HUES64 (cell line): ENCODE data around the gene SUCLG2.

Experiments
- H3K27ac ChIP-seq: 2 replicates; pipeline ENCODE4 v1.7.0; 2013; ENCODE audit warnings: low read depth, low read length, inconsistent platforms
- H3K27me3 ChIP-seq: 2 replicates; pipeline ENCODE4 v1.6.1; 2013; ENCODE audit warnings: mild to moderate bottlenecking, low read length; ENCODE audit not compliant: insufficient read depth
- H3K36me3 ChIP-seq: 2 replicates; pipeline ENCODE4 v1.6.1; 2013; ENCODE audit warnings: mild to moderate bottlenecking, low read length; ENCODE audit not compliant: insufficient read depth
- H3K4me1 ChIP-seq: 2 replicates; pipeline ENCODE4 v1.6.1; 2013; ENCODE audit warnings: mild to moderate bottlenecking, low read length, moderate library complexity; ENCODE audit not compliant: insufficient read depth
- H3K4me3 ChIP-seq: 2 replicates; pipeline ENCODE4 v1.5.1; 2013; ENCODE audit warnings: mild to moderate bottlenecking, low read length, moderate library complexity
- H3K9ac ChIP-seq: 2 replicates; pipeline ENCODE4 v1.6.1; 2013; ENCODE audit warnings: mild to moderate bottlenecking, low read depth, low read length
- H3K9me3 ChIP-seq: 2 replicates; pipeline ENCODE4 v1.6.1; 2013; ENCODE audit warnings: low read depth, low read length; ENCODE audit not compliant: insufficient read depth
- WGBS: fragments of 150-250, 120-280 bp; methylation state at CpG from one replicate; pipeline ENCODE4 v1.1.7; 2013; ENCODE audit warnings: missing lambda C conversion rate; 5-methylcytosine and 5-hydroxymethylcytosine counted together

Gene SUCLG2

DNA sequence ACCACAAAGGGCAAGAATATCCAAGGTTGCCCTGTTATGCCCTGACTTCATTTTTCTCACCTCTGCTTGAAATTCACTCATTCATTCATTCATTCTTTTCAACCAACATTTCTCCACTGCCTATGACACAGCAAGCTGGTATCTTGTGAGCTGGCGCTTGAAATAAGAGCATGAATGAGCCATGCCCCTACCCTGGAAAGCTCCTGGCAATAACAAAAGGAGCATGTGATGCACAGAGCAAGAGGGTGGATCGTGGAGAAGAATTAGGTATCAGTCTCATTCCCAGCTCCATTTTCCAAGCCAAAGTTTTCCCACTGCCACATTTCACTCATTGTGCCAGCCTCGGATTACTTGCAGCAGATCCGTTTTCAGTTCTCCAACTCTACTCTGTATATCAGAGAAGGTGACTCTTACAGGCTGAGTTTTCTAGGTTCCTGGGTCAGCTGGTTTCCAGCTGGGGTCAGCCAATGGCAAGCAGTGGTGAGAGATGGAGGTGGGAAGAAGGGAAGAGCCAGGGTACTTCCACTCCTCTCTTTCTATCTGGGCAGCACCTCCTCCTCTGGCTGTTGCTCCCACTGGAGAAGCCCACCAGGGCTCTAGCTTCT is 144.8 kb downstream of the SUCLG2 start:
- Histone ChIP-seq H3K27ac (no peak overlapping the region), H3K36me3 (peaks cover 5% of the 10 kb centered on the region; the same call in 1 of the 2 replicates), H3K4me1 (no peaks in the 10 kb centered on the region), H3K9me3 (no peaks in the 10 kb centered on the region), H3K4me3 (no peak overlapping the region), H3K9ac (no peak overlapping the region), H3K27me3 (no peaks in the 10 kb centered on the region)
- 95% methylated on average over 4 of the region's 4 CpGs for WGBS

DNA sequence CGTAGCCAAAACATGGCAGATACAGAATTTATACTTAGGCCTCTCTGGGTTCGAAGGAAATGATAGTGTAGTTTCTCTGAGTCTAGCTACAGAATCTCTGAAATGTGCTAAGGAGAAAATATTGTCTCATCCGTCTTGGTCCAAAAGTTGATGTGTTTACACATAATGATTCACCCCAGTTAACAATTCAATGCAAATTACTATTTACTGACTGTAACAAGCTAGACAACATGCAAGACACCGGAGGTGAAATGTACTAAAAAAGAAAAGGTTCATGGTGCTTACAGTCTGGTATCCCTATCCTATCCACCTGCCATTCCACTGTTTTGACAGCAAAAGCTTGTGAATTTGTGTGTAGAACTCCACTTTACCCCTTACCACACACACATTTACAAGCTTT is 146.8 kb downstream of the SUCLG2 start:
- Histone ChIP-seq H3K4me1 (no peaks in the 10 kb centered on the region), H3K9ac (no peak overlapping the region), H3K36me3 (no peaks in the 10 kb centered on the region), H3K4me3 (no peak overlapping the region), H3K27me3 (no peaks in the 10 kb centered on the region), H3K27ac (no peak overlapping the region), H3K9me3 (no peaks in the 10 kb centered on the region)
- WGBS = 96% methylated on average over 3 of the region's 4 CpGs

DNA sequence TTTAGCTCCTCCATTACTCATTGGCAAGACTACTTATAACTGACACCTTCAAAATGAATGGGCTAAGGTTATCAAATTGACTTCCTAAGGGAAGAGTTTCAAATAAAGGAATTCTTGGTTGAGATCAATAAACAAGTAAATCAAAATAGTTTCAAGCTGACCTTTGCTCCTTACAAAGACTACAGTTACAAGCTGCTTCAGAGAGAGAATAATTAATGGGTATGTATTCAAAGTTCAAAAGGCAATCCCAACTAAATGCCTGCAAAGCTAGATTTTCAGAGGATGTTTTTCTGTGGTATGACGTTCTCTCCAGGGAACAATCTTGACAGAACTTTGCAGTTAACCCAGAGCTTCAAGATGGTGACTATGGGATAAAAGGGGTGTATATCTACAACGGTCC is 153.7 kb downstream of the SUCLG2 start:
- 92% methylated on average over 2 of the region's 2 CpGs for WGBS
- no peaks in the 10 kb centered on the region for H3K36me3 ChIP-seq
- H3K9ac ChIP-seq = no peak overlapping the region
- no peak overlapping the region for H3K27ac ChIP-seq
- no peaks in the 10 kb centered on the region for H3K4me1 ChIP-seq
- H3K27me3 ChIP-seq = no peaks in the 10 kb centered on the region
- H3K4me3 ChIP-seq = no peak overlapping the region
- H3K9me3 ChIP-seq = no peaks in the 10 kb centered on the region

DNA sequence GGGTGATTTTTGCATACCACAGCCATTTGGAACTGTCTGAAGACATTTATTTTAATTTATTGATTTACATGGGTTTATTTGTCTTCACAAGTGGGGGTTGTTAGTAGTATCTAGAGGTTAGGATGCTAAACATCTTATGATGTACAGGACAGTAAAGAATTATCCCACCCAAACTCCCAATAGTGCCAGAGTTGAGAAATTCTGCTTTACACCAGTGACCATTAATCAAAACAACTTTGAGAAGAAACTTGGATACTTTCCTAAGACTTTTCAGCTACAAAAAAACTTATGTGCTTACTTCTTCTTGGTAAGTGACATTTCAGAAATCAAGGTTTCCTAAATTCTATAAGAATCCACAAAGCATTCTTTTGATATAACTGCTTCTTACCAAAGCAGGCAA is 156.7 kb downstream of the SUCLG2 start:
- H3K9me3 ChIP-seq = no peaks in the 10 kb centered on the region
- no peak overlapping the region for H3K9ac ChIP-seq
- H3K4me1 ChIP-seq = no peaks in the 10 kb centered on the region
- no peak overlapping the region for H3K4me3 ChIP-seq
- no peaks in the 10 kb centered on the region for H3K36me3 ChIP-seq
- H3K27ac ChIP-seq = no peak overlapping the region
- no peaks in the 10 kb centered on the region for H3K27me3 ChIP-seq

DNA sequence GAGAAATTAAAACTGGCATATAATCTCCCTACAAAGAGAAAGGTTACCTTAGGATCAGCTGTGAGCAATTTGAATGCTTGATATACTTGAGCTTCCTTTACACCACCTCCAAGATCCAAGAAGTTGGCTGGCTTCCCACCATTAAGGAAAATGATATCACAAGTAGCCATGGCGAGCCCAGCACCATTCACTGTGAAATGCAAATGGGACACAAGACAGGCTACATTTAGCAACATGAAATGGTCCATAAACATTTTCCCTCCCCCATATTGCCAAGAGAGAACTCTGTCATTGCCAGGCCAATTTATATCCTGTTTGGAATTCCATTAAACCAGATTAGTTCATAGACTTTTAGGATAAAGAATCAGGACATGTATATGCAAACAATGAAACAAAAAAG is 158.7 kb downstream of the SUCLG2 start:
- 100% methylated on average over 1 of the region's 1 CpG for WGBS
- no peaks in the 10 kb centered on the region for H3K27me3 ChIP-seq
- H3K9me3 ChIP-seq = no peaks in the 10 kb centered on the region
- no peak overlapping the region for H3K4me3 ChIP-seq
- no peak overlapping the region for H3K9ac ChIP-seq
- no peaks in the 10 kb centered on the region for H3K4me1 ChIP-seq
- H3K36me3 ChIP-seq = no peaks in the 10 kb centered on the region
- no peak overlapping the region for H3K27ac ChIP-seq

DNA sequence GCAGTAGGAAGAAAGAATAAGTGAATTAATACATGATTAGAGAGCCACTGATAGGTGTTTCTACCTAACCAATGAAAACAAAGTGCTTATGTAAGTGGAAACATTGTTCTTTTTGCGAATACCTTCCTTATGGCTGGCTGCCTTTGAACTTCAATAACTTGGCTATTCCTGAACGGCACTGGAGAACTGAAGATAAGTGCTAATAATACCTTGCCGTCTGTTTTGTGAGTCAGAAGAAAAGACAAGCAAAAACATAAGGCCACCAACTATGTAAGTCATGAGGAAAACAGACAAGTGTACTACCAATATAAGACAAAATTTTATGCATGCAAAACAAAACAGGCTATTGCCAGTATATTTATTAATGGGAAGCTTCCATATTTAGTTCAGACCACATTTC is 160.6 kb downstream of the SUCLG2 start:
- H3K9me3 ChIP-seq = no peaks in the 10 kb centered on the region
- no peaks in the 10 kb centered on the region for H3K36me3 ChIP-seq
- 94% methylated on average over 3 of the region's 3 CpGs for WGBS
- no peaks in the 10 kb centered on the region for H3K27me3 ChIP-seq
- no peak overlapping the region for H3K4me3 ChIP-seq
- no peak overlapping the region for H3K9ac ChIP-seq
- no peaks in the 10 kb centered on the region for H3K4me1 ChIP-seq
- H3K27ac ChIP-seq = no peak overlapping the region

DNA sequence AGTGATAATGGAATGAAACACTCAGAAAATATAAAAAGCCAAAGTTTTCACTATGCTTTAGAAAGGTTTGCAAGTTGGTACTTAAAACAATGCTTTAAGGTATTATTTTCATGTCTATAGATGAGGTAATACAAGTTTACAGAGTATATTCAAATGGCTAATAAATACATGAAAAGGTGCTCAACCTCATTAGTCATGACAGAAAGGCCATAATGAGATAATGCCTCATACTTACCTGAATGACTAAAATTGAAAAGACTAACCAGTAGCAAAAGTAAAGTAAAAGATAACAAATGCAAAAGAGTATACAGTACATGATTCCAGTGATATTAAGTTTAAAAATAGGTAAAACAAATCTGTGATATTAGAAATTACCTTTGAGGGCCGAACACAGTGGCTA is 163.8 kb downstream of the SUCLG2 start:
- no peak overlapping the region for H3K27ac ChIP-seq
- no peaks in the 10 kb centered on the region for H3K4me1 ChIP-seq
- H3K27me3 ChIP-seq = no peaks in the 10 kb centered on the region
- WGBS = 100% methylated on average over 1 of the region's 1 CpG
- no peak overlapping the region for H3K4me3 ChIP-seq
- H3K9ac ChIP-seq = no peak overlapping the region
- no peaks in the 10 kb centered on the region for H3K36me3 ChIP-seq
- no peaks in the 10 kb centered on the region for H3K9me3 ChIP-seq

DNA sequence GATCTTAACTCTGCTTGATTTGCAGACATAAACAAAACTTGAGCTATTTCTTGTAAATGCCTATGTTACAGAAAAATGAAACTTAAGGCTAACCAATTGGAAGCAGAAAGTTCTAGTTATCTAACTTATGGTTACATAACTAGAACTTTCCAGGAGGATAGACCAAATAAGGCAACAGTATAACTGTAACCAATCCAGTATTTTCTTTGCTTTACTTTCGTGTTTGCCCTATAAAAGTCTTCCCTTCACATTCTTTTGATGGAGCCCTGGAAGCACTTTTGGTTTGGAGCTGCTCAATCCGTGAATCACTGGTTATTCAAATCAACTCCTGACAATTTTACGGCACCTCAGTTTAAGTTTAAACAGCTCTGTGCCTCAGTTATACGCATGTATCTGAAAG is 164.6 kb downstream of the SUCLG2 start:
- Histone ChIP-seq H3K9ac (no peak overlapping the region), H3K9me3 (no peaks in the 10 kb centered on the region), H3K4me1 (no peaks in the 10 kb centered on the region), H3K27me3 (no peaks in the 10 kb centered on the region), H3K4me3 (no peak overlapping the region), H3K27ac (no peak overlapping the region), H3K36me3 (no peaks in the 10 kb centered on the region)
- WGBS = 81% methylated on average over 4 of the region's 4 CpGs

DNA sequence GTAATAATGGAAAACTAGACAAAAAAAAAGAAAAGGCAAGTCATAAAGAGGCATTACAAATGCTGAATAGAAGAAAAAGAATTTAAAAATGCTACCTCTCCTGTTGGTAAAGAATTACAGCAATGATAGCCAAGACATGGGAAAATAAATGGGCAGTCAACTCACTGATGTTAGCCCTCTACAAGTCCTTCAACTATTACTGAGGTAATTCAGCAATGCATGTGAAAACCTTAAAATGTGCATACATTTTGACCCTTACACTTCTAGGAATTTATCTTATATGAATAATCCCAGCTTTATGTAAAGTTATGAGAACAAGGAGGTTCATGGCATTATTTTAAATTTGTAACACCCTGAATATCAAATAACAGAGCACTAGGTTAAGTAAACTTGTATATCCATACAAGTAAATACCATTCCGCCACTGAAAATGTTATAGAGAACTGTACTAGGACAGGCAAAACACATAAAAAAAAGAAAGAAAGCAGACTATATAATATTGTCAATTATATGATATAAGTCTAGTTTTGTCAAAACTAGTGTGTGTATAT is 166.8 kb downstream of the SUCLG2 start:
- Histone ChIP-seq H3K9me3 (no peaks in the 10 kb centered on the region), H3K27me3 (no peaks in the 10 kb centered on the region), H3K4me1 (no peaks in the 10 kb centered on the region; the same call in 1 of the 2 replicates), H3K36me3 (no peaks in the 10 kb centered on the region), H3K4me3 (no peak overlapping the region), H3K27ac (no peak overlapping the region), H3K9ac (no peak overlapping the region)
- WGBS = no CpG with 5 or more reads among the region's 1 CpG

DNA sequence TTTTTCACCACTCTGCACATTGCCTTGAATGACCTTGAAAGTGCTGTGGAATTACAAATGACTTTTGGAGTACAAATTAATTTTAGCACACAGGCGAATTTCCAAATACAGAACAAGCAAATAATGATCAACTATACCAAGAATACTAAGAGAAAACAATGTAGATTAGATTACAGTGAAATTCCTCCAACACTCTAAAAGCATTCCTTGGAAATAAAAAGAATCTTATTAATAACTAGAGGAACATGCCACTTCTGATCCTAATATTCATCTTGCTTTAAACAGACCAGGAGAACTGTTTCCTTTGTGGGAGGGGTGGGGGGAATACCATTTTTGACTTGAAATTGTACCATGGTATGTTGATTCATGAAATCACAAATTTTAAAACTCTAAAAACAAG is 167.5 kb downstream of the SUCLG2 start:
- H3K27ac ChIP-seq = no peak overlapping the region
- H3K4me3 ChIP-seq = no peak overlapping the region
- no peak overlapping the region for H3K9ac ChIP-seq
- H3K36me3 ChIP-seq = no peaks in the 10 kb centered on the region
- no CpG with 5 or more reads among the region's 1 CpG for WGBS
- H3K27me3 ChIP-seq = no peaks in the 10 kb centered on the region
- no peaks in the 10 kb centered on the region; the same call in 1 of the 2 replicates for H3K4me1 ChIP-seq
- no peaks in the 10 kb centered on the region for H3K9me3 ChIP-seq

DNA sequence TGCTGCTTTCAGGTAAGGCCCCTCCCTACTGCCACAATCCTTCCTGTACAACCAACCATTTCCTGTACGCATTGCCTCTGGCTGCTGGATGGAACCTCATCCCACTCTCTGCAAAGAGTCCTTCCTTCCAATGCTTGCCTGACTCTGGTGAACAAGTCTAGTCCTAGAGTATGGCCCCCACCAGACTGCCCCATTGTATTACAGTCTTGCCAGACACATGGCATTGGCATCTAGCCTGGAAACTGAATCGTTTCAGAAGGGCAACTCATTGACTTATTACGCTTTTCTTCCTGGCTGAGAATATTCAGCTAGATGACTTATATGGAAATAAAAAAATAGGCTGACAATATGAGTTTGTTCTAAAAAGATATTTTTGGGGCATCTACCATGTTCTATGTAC is 170.3 kb downstream of the SUCLG2 start:
- Histone ChIP-seq H3K4me1 (no peaks in the 10 kb centered on the region; the same call in 1 of the 2 replicates), H3K9ac (no peak overlapping the region), H3K27me3 (no peaks in the 10 kb centered on the region), H3K36me3 (no peaks in the 10 kb centered on the region), H3K9me3 (no peaks in the 10 kb centered on the region), H3K4me3 (no peak overlapping the region), H3K27ac (no peak overlapping the region)
- WGBS = 92% methylated on average over 3 of the region's 3 CpGs

DNA sequence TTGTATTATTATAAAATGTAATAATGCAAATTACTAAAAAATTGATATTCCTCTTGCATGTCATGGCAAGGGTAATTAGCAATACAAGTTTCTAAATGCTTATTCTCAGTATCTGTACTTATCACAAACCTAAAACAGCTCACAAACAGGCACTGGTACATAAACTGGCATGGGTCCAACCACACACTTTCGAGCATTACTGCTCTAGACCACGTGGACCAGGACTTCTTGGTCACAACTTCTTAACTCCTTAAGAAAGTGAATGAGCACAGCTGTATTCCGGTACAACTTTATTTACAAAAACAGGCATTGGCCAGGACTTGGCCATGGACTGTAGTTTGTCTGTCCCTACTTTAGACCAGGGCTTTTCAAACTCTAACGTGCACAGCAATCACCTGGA is 173.3 kb downstream of the SUCLG2 start:
- H3K27me3 ChIP-seq = no peaks in the 10 kb centered on the region
- no peaks in the 10 kb centered on the region; the same call in 1 of the 2 replicates for H3K4me1 ChIP-seq
- H3K9me3 ChIP-seq = no peaks in the 10 kb centered on the region
- no peaks in the 10 kb centered on the region for H3K36me3 ChIP-seq
- WGBS = 95% methylated on average over 4 of the region's 4 CpGs
- H3K9ac ChIP-seq = no peak overlapping the region
- H3K27ac ChIP-seq = no peak overlapping the region
- no peak overlapping the region for H3K4me3 ChIP-seq
